Upper lobe of left lung (tissue), 4 donors: ENCODE measurements around the gene IFNA13.

ENCODE experiments used
- POLR2A ChIP-seq, 4 donors: fragments of 450-650 bp; IDR thresholded peaks; one replicate each; pipeline ENCODE4 v1.5.1; 2016 to 2017; ENCODE audit warnings: antibody characterized with exemption in 4 of 4, mild to moderate bottlenecking in 2 of 4
- POLR2AphosphoS5 ChIP-seq, 2 donors: sonication (generic); formaldehyde crosslinking; IDR thresholded peaks; one replicate each; pipeline ENCODE4 v1.5.1; 2017; ENCODE audit warnings: antibody characterized with exemption in 2 of 2

- TF ChIP-seq POLR2AphosphoS5 (IDR thresholded peaks at IDR 0.05) (no peak), POLR2A (IDR thresholded peaks at IDR 0.05) (no peak)
These were observed 41.0 kb upstream of the IFNA13 start, which contains the start of gene IFNA8 for GRCh38 chr9:21408817-21409216.
